Measurements from ENCODE around the gene PRKAR1B.

Gene PRKAR1B

GRCh38 chr7:556291-556826, 170.7 kb downstream of the PRKAR1B start:
- peaks cover 14% of the 10 kb centered on the region for H3K4me1 ChIP-seq (ENCODE audit: control insufficient read depth, insufficient read depth, low read depth, low read length)
- DNase-seq, result no peak
- no peak overlapping the region for H3K18ac ChIP-seq (ENCODE audit: low read depth in 1 of 2, low read length in 2 of 2)
- H2BK120ac ChIP-seq (ENCODE audit: low read depth, low read length), result no peak overlapping the region
- no peak overlapping the region for H3K9ac ChIP-seq (ENCODE audit: low read length)
- no peak overlapping the region for H2AFZ ChIP-seq (ENCODE audit: low read depth, low read length)
- H4K91ac ChIP-seq (ENCODE audit: low read length), result no peak overlapping the region
- H3K4me2 ChIP-seq (ENCODE audit: low read length, poor library complexity, severe bottlenecking), result no peak overlapping the region
- no peak overlapping the region for H2BK15ac ChIP-seq (ENCODE audit: low read depth, poor library complexity, severe bottlenecking)
- no peak overlapping the region for H3K23ac ChIP-seq (ENCODE audit: low read length in 2 of 2)
- 94% methylated on average over 23 of the region's 30 CpGs for WGBS
- H2BK5ac ChIP-seq (ENCODE audit: low read depth, low read length, poor library complexity, severe bottlenecking), result no peak overlapping the region
- H3K14ac ChIP-seq (ENCODE audit: low read length in 2 of 2), result no peak overlapping the region
- no peaks in the 10 kb centered on the region for H3K79me1 ChIP-seq (replicated peaks; ENCODE audit: low read length, poor library complexity, severe bottlenecking)
- peaks cover 4% of the 10 kb centered on the region for H3K9me3 ChIP-seq (ENCODE audit: control insufficient read depth, low read length)
- H3K36me3 ChIP-seq (ENCODE audit: control insufficient read depth in 1 of 2, insufficient read depth in 2 of 2, low read depth in 1 of 2, low read length in 2 of 2), result peaks cover 0 to 5% of the 10 kb centered on the region in 2 experiments
- no peak overlapping the region for H3K4ac ChIP-seq (ENCODE audit: low read depth in 1 of 2, low read length in 2 of 2)
- no peak overlapping the region for H2AK5ac ChIP-seq (ENCODE audit: low read length, severe bottlenecking)
- H3K27ac ChIP-seq (ENCODE audit: low read length, poor library complexity, severe bottlenecking), result no peak overlapping the region
- H4K8ac ChIP-seq (ENCODE audit: low read length), result no peak overlapping the region
- H3K4me3 ChIP-seq (ENCODE audit: insufficient read depth in 1 of 2, low read depth in 1 of 2, low read length in 2 of 2), result no peak overlapping the region
- H2BK12ac ChIP-seq (ENCODE audit: low read length in 2 of 2), result no peak overlapping the region
- peaks cover 0 to 26% of the 10 kb centered on the region in 2 experiments for H3K27me3 ChIP-seq (ENCODE audit: control insufficient read depth in 1 of 2, insufficient read depth in 1 of 2, low read length in 2 of 2)

GRCh38 chr7:555551-556160, 171.4 kb downstream of the PRKAR1B start:
- no peak overlapping the region for H2BK5ac ChIP-seq (ENCODE audit: low read depth, low read length, poor library complexity, severe bottlenecking)
- no peak for DNase-seq
- H3K4ac ChIP-seq (ENCODE audit: low read depth in 1 of 2, low read length in 2 of 2), result no peak overlapping the region
- peaks cover 0 to 5% of the 10 kb centered on the region in 2 experiments for H3K36me3 ChIP-seq (ENCODE audit: control insufficient read depth in 1 of 2, insufficient read depth in 2 of 2, low read depth in 1 of 2, low read length in 2 of 2)
- H2BK120ac ChIP-seq (ENCODE audit: low read depth, low read length), result no peak overlapping the region
- H2AFZ ChIP-seq (ENCODE audit: low read depth, low read length), result no peak overlapping the region
- no peak overlapping the region for H2BK12ac ChIP-seq (ENCODE audit: low read length in 2 of 2)
- H2AK5ac ChIP-seq (ENCODE audit: low read length, severe bottlenecking), result no peak overlapping the region
- H3K27ac ChIP-seq (ENCODE audit: low read length, poor library complexity, severe bottlenecking), result no peak overlapping the region
- peaks cover 0 to 26% of the 10 kb centered on the region in 2 experiments for H3K27me3 ChIP-seq (ENCODE audit: control insufficient read depth in 1 of 2, insufficient read depth in 1 of 2, low read length in 2 of 2)
- H3K9ac ChIP-seq (ENCODE audit: low read length), result no peak overlapping the region
- no peak overlapping the region for H3K23ac ChIP-seq (ENCODE audit: low read length in 2 of 2)
- H2BK15ac ChIP-seq (ENCODE audit: low read depth, poor library complexity, severe bottlenecking), result no peak overlapping the region
- H3K18ac ChIP-seq (ENCODE audit: low read depth in 1 of 2, low read length in 2 of 2), result no peak overlapping the region
- H3K79me1 ChIP-seq (replicated peaks; ENCODE audit: low read length, poor library complexity, severe bottlenecking), result no peaks in the 10 kb centered on the region
- 89% methylated on average over 18 of the region's 18 CpGs for WGBS
- H3K9me3 ChIP-seq (ENCODE audit: control insufficient read depth, low read length), result peaks cover 4% of the 10 kb centered on the region
- H4K91ac ChIP-seq (ENCODE audit: low read length), result no peak overlapping the region
- H3K4me3 ChIP-seq (ENCODE audit: insufficient read depth in 1 of 2, low read depth in 1 of 2, low read length in 2 of 2), result no peak overlapping the region
- H4K8ac ChIP-seq (ENCODE audit: low read length), result no peak overlapping the region
- no peak overlapping the region for H3K14ac ChIP-seq (ENCODE audit: low read length in 2 of 2)
- H3K4me2 ChIP-seq (ENCODE audit: low read length, poor library complexity, severe bottlenecking), result no peak overlapping the region
- H3K4me1 ChIP-seq (ENCODE audit: control insufficient read depth, insufficient read depth, low read depth, low read length), result peaks cover 11% of the 10 kb centered on the region

- H3K4me3 ChIP-seq (ENCODE audit: insufficient read depth in 1 of 2, low read depth in 1 of 2, low read length in 2 of 2), result no peak overlapping the region
Observed at GRCh38 chr7:553636-554111, 173.4 kb downstream of the PRKAR1B start.

DNA sequence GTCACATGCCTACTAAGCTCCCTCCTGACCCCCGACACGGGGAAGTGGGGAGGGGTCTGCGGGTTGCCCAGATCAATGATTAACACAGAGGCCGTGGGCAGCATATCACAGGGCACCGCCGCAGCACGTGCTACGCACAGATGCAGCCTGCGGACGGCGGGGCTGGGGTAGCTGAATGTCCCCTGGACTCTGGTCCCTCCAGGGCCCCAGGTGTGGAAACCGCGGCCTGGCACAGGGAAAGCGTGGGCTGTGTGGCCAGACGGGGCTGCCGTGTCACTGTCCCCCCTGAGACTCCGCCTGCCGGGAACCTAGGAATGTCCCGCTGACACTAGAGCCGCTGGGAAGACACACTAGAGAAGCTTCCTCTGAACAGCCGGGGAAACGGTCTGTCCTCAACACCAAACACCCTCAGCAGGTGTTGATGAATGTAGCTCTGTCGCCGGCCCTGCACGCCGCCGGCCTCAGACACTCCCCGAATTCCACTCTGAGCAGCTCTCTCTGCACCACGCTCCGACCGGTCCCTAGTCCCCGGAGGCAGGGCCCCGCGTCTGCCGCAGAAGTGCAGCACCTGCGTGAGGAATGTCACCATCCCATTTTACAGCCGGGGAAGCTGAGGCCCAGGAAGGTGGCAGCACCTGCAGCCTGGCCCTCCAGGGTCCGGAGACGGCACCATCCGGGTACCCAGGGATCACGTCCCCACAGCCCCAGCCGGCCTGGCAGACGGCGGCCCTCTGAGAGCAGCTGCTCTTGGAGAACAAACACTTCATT, 174.0 kb downstream of the PRKAR1B start:
- Histone ChIP-seq H3K36me3 (ENCODE audit: control insufficient read depth in 1 of 2, insufficient read depth in 2 of 2, low read depth in 1 of 2, low read length in 2 of 2) (peaks cover 0 to 14% of the 10 kb centered on the region in 2 experiments), H3K4me1 (ENCODE audit: control insufficient read depth, insufficient read depth, low read depth, low read length) (peaks cover 11% of the 10 kb centered on the region), H3K4me2 (ENCODE audit: low read length, poor library complexity, severe bottlenecking) (no peak overlapping the region), H4K8ac (ENCODE audit: low read length) (peak overlapping the region; percentile 2), H2BK120ac (ENCODE audit: low read depth, low read length) (no peak overlapping the region), H3K18ac (ENCODE audit: low read depth in 1 of 2, low read length in 2 of 2) (no peak overlapping the region), H4K91ac (ENCODE audit: low read length) (no peak overlapping the region), H3K23ac (ENCODE audit: low read length in 2 of 2) (no peak overlapping the region), H3K4ac (ENCODE audit: low read depth in 1 of 2, low read length in 2 of 2) (no peak overlapping the region), H2BK5ac (ENCODE audit: low read depth, low read length, poor library complexity, severe bottlenecking) (no peak overlapping the region), H3K9me3 (ENCODE audit: control insufficient read depth, low read length) (peaks cover 4% of the 10 kb centered on the region), H2BK12ac (ENCODE audit: low read length in 2 of 2) (no peak overlapping the region), H3K27me3 (ENCODE audit: control insufficient read depth in 1 of 2, insufficient read depth in 1 of 2, low read length in 2 of 2) (peaks cover 0 to 26% of the 10 kb centered on the region in 2 experiments), H2AFZ (ENCODE audit: low read depth, low read length) (no peak overlapping the region), H3K79me1 (replicated peaks; ENCODE audit: low read length, poor library complexity, severe bottlenecking) (no peaks in the 10 kb centered on the region), H2AK5ac (ENCODE audit: low read length, severe bottlenecking) (no peak overlapping the region), H3K9ac (ENCODE audit: low read length) (no peak overlapping the region), H3K27ac (ENCODE audit: low read length, poor library complexity, severe bottlenecking) (no peak overlapping the region), H2BK15ac (ENCODE audit: low read depth, poor library complexity, severe bottlenecking) (no peak overlapping the region), H3K4me3 (ENCODE audit: insufficient read depth in 1 of 2, low read depth in 1 of 2, low read length in 2 of 2) (no peak overlapping the region), H3K14ac (ENCODE audit: low read length in 2 of 2) (no peak overlapping the region)
- 91% methylated on average over 44 of the region's 44 CpGs for WGBS
- DNase-seq, result no peak

More at GRCh38 chr7:553636-554111, 173.4 kb downstream of the PRKAR1B start:
- H2BK15ac ChIP-seq (ENCODE audit: low read depth, poor library complexity, severe bottlenecking), result no peak overlapping the region
- H4K91ac ChIP-seq (ENCODE audit: low read length), result no peak overlapping the region
- no peak overlapping the region for H3K9ac ChIP-seq (ENCODE audit: low read length)
- H3K14ac ChIP-seq (ENCODE audit: low read length in 2 of 2), result no peak overlapping the region
- H3K4ac ChIP-seq (ENCODE audit: low read depth in 1 of 2, low read length in 2 of 2), result no peak overlapping the region
- no peak overlapping the region for H2BK120ac ChIP-seq (ENCODE audit: low read depth, low read length)
- no peak overlapping the region for H3K23ac ChIP-seq (ENCODE audit: low read length in 2 of 2)
- H2BK5ac ChIP-seq (ENCODE audit: low read depth, low read length, poor library complexity, severe bottlenecking), result no peak overlapping the region
- H3K27ac ChIP-seq (ENCODE audit: low read length, poor library complexity, severe bottlenecking), result no peak overlapping the region
- WGBS, result 77% methylated on average over 18 of the region's 18 CpGs
- peaks cover 11% of the 10 kb centered on the region for H3K4me1 ChIP-seq (ENCODE audit: control insufficient read depth, insufficient read depth, low read depth, low read length)
- H3K27me3 ChIP-seq (ENCODE audit: control insufficient read depth in 1 of 2, insufficient read depth in 1 of 2, low read length in 2 of 2), result peaks cover 0 to 26% of the 10 kb centered on the region in 2 experiments
- peaks cover 0 to 11% of the 10 kb centered on the region in 2 experiments for H3K36me3 ChIP-seq (ENCODE audit: control insufficient read depth in 1 of 2, insufficient read depth in 2 of 2, low read depth in 1 of 2, low read length in 2 of 2)
- no peaks in the 10 kb centered on the region for H3K79me1 ChIP-seq (replicated peaks; ENCODE audit: low read length, poor library complexity, severe bottlenecking)
- peak overlapping the region; percentile 65 for H2AK5ac ChIP-seq (ENCODE audit: low read length, severe bottlenecking)
- H3K4me2 ChIP-seq (ENCODE audit: low read length, poor library complexity, severe bottlenecking), result no peak overlapping the region
- H2AFZ ChIP-seq (ENCODE audit: low read depth, low read length), result no peak overlapping the region
- H4K8ac ChIP-seq (ENCODE audit: low read length), result peak overlapping the region; percentile 2
- H2BK12ac ChIP-seq (ENCODE audit: low read length in 2 of 2), result no peak overlapping the region
- DNase-seq, result no peak
- H3K18ac ChIP-seq (ENCODE audit: low read depth in 1 of 2, low read length in 2 of 2), result no peak overlapping the region
- H3K9me3 ChIP-seq (ENCODE audit: control insufficient read depth, low read length), result peaks cover 4% of the 10 kb centered on the region
